T-helper 1 cell treated with Interleukin-12 subunit alpha and Interleukin-12 subunit beta and Interleukin-4 antibody, amounts not matched to agents 30 μg/mL and 1 μg/mL, for 36 hours (primary cell): ENCODE measurements around the gene PTER.

Experiments used
- H3K27ac Mint-ChIP-seq: one replicate; pipeline ENCODE4 v1.8.0; 2021; ENCODE audit warnings: mild to moderate bottlenecking, mixed read lengths
- H3K27me3 Mint-ChIP-seq: one replicate; pipeline ENCODE4 v1.8.0; 2021; ENCODE audit warnings: low read depth, mixed read lengths
- H3K36me3 Mint-ChIP-seq: one replicate; pipeline ENCODE4 v1.8.0; 2021; ENCODE audit warnings: low read depth, mixed read lengths
- H3K4me1 Mint-ChIP-seq: one replicate; pipeline ENCODE4 v1.8.0; 2021; ENCODE audit warnings: low read depth, mixed read lengths
- H3K4me3 Mint-ChIP-seq: one replicate; pipeline ENCODE4 v1.8.0; 2021; ENCODE audit warnings: mild to moderate bottlenecking, moderate library complexity, mixed read lengths
- H3K9me3 Mint-ChIP-seq: one replicate; pipeline ENCODE4 v1.8.0; 2021; ENCODE audit warnings: mixed read lengths

The PTER gene

DNA sequence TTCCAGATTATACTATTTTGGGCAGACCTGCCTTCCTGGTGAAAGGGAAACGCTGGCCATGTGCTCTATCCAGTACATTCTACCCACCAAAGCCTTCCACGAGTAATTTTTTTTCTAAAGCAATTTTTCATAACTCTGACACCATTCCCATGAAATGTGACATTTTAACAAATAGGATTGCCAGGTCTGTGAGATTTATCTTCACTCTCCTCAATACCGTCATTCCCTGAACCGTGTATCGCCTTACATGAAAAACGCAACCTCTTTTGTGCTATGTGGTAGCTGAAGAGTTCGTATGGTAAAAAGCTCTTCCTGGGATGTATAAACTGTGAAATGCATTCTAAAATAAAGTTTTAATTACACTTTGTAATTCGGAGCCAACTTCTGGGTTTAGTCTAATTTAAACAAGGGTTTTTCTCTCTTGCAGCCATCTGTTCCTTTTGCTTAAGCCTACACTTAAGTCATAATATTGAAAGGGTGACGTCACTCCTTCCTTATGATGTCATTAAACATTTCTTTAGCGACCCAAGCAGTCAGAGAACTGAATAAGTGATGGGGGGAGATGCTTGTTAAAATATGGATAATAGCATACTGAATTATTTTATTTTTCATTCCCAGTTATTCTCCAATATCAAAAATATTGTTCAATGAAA lies 57.2 kb downstream of the PTER start:
- Mint-ChIP-seq H3K27me3 (no peaks in the 10 kb centered on the region), H3K4me1 (peaks cover 1% of the 10 kb centered on the region), H3K4me3 (no peak overlapping the region), H3K27ac (no peak overlapping the region), H3K9me3 (no peaks in the 10 kb centered on the region), H3K36me3 (peaks cover 1% of the 10 kb centered on the region)

- Mint-ChIP-seq H3K27me3 (no peaks in the 10 kb centered on the region), H3K4me3 (no peak overlapping the region), H3K27ac (no peak overlapping the region), H3K9me3 (no peaks in the 10 kb centered on the region), H3K36me3 (peaks cover 1% of the 10 kb centered on the region), H3K4me1 (peaks cover 1% of the 10 kb centered on the region)
Observed at GRCh38 chr10:16497911-16498310, 61.1 kb downstream of the PTER start.

DNA sequence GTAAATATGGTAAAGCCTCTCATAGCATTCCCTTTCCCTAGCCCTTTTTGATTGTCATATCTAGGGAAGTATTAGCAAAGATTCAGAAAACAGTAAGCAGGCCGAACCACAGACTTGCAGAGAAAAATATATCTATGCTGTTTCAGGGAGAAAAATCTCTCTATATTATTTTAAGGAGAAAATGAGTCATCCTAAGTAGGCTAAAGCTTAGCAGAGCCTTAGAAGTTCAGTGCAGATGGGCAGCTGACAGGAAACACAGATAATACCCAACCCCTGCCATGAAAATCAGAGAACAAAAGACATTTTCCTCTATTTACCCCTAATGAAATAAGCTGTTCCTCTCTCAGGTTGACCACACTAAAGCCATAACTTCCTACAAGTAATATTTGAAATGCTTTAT lies 68.4 kb downstream of the PTER start:
- no peak overlapping the region for H3K4me3 Mint-ChIP-seq
- no peaks in the 10 kb centered on the region for H3K36me3 Mint-ChIP-seq
- H3K4me1 Mint-ChIP-seq, result no peaks in the 10 kb centered on the region
- no peak overlapping the region for H3K27ac Mint-ChIP-seq
- no peaks in the 10 kb centered on the region for H3K27me3 Mint-ChIP-seq
- no peaks in the 10 kb centered on the region for H3K9me3 Mint-ChIP-seq

DNA sequence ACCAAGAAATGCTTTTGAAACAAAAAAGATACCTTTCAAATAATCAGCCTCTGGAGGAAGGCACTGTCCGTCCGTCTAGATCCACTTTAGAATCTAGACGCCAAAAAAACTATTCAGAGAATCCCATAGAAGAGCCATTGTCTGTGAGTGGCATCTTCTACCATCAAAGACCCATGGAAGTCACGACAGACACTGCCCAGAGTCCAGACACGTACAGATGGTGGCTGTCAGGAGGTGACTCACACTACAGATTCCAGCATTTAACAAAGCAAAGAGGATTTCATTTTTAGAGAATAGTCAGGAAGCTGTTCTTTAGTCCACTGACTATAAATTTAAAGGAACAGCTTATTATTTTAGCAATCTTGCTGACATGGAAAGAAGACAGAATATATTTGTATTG lies 73.2 kb downstream of the PTER start:
- no peaks in the 10 kb centered on the region for H3K9me3 Mint-ChIP-seq
- H3K27me3 Mint-ChIP-seq, result no peaks in the 10 kb centered on the region
- no peak overlapping the region for H3K4me3 Mint-ChIP-seq
- H3K36me3 Mint-ChIP-seq, result no peaks in the 10 kb centered on the region
- peaks cover 4% of the 10 kb centered on the region for H3K4me1 Mint-ChIP-seq
- H3K27ac Mint-ChIP-seq, result no peak overlapping the region

DNA sequence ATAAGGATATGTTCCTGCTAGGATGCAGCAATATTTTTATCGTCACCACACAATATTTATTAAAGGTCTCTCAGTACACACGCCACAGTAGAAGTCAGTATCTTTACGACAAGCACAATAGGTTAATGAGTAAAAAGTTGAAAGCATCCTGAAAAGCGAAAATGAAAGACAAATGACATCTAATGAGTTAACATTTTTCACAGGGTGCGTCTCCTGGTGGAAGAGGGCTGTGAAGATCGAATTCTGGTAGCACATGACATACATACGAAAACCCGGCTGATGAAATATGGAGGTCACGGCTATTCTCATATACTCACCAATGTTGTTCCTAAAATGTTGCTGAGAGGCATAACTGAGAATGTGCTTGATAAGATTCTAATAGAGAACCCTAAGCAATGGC lies 74.0 kb downstream of the PTER start:
- no peak overlapping the region for H3K27ac Mint-ChIP-seq
- no peak overlapping the region for H3K4me3 Mint-ChIP-seq
- no peaks in the 10 kb centered on the region for H3K9me3 Mint-ChIP-seq
- H3K36me3 Mint-ChIP-seq, result no peaks in the 10 kb centered on the region
- H3K27me3 Mint-ChIP-seq, result no peaks in the 10 kb centered on the region
- peaks cover 4% of the 10 kb centered on the region for H3K4me1 Mint-ChIP-seq

- no peaks in the 10 kb centered on the region for H3K9me3 Mint-ChIP-seq
- peaks cover 9% of the 10 kb centered on the region for H3K4me1 Mint-ChIP-seq
- no peaks in the 10 kb centered on the region for H3K36me3 Mint-ChIP-seq
- H3K27ac Mint-ChIP-seq, result no peak overlapping the region
- H3K27me3 Mint-ChIP-seq, result peaks cover 46% of the 10 kb centered on the region
- H3K4me3 Mint-ChIP-seq, result no peak overlapping the region
Observed at GRCh38 chr10:16518822-16519221, 82.0 kb downstream of the PTER start.

DNA sequence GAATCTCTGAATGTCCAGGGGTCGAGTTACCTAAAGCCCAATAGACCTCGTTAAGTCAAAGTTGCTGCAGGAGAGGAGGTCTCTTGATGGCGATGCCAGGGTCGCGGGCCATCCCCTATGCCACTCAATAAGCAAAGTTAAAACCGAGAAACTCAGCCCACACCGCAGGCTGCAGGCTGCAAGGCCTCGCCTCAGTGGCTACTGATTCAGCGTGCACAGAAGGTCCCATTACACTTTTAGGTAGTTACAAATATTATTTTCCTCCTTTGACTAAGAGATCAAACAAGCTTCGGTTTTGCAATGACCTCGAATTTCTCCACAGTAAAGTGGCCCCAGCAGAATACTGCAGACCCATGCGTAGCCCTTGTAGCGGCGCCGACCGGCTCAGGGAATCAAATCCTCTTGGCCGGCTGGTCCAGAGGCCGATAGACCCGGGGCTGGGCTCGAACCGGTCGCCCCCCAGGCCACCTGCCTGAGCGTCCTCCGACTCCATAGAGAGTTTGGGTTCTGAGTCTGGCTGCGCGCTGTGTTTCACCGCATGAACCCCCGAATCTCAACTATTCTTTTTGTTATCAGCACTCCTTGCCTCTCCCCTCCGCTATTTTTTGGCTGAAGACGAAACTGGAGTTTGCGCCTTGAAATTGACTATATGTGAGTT lies 82.6 kb downstream of the PTER start:
- peaks cover 9% of the 10 kb centered on the region for H3K4me1 Mint-ChIP-seq
- H3K36me3 Mint-ChIP-seq, result no peaks in the 10 kb centered on the region
- peak overlapping the region; percentile 68 for H3K4me3 Mint-ChIP-seq
- no peaks in the 10 kb centered on the region for H3K9me3 Mint-ChIP-seq
- H3K27me3 Mint-ChIP-seq, result peaks cover 52% of the 10 kb centered on the region
- no peak overlapping the region for H3K27ac Mint-ChIP-seq

DNA sequence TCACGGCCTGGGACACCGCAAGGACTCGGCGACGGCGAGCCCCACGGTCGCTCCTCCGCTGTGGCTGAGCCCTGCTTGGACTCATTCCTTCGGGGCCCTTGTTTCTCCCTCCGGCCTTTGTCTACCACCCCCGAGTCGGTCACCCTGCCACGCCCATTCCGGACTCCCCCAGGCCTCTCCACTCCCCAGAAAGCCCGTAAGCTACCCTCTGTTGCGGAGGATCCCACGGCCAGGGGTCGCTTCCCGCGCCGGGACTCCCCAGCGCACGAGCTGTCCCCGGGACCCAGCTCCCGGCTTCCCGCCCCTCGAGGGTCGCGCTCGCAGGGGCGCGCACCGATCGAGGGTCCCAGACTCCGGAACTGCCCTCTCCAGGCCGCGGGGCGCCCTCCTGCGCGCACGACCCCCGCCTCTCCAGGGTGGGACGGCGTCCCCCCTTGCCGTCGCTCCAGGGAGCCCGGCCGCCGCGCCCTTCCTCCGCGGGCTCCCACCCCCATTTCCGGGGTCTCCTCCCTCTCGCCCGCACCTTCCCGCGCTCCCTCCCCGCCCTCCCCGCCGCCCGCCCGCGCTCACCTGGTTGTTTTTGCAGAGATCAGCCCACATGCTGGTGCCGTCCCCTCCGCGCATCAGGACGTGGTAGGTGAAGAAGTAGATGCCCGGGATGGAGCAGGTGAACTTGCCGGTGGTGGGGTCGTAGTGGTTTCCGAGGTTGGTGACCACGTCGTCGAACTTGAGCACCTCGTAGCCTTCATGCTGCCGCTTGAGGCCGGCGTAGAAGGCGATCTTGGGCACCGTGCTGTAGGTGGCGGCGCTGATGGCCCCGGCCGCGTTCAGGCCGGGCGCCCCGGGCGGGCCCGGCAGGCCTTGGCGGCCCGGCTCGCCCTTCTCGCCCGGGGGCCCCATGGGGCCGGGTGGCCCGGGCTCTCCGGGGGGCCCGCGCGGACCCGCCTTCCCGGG lies 83.4 kb downstream of the PTER start:
- peak overlapping the region; percentile 68 for H3K4me3 Mint-ChIP-seq
- peaks cover 56% of the 10 kb centered on the region for H3K27me3 Mint-ChIP-seq
- H3K36me3 Mint-ChIP-seq, result no peaks in the 10 kb centered on the region
- no peaks in the 10 kb centered on the region for H3K9me3 Mint-ChIP-seq
- H3K27ac Mint-ChIP-seq, result no peak overlapping the region
- H3K4me1 Mint-ChIP-seq, result peaks cover 9% of the 10 kb centered on the region

GRCh38 chr10:16520900-16521299 lies 84.1 kb downstream of the PTER start:
- no peaks in the 10 kb centered on the region for H3K9me3 Mint-ChIP-seq
- H3K4me1 Mint-ChIP-seq, result peaks cover 9% of the 10 kb centered on the region
- peak overlapping the region; percentile 14 for H3K4me3 Mint-ChIP-seq
- no peak overlapping the region for H3K27ac Mint-ChIP-seq
- no peaks in the 10 kb centered on the region for H3K36me3 Mint-ChIP-seq
- H3K27me3 Mint-ChIP-seq, result peaks cover 56% of the 10 kb centered on the region

GRCh38 chr10:16521311-16522016 lies 84.7 kb downstream of the PTER start, which contains the start of gene C1QL3:
C1QL3 (minus strand) TSS chr10:16521879; CDS start chr10:16521065, 814 bp downstream.
- no peaks in the 10 kb centered on the region for H3K9me3 Mint-ChIP-seq
- H3K27ac Mint-ChIP-seq, result no peak within 1 kb of the TSS
- H3K36me3 Mint-ChIP-seq, result no peaks in the 10 kb centered on the region
- peaks cover 9% of the 10 kb centered on the region for H3K4me1 Mint-ChIP-seq
- peak within 1 kb of the TSS; percentile 82 for H3K4me3 Mint-ChIP-seq
- peaks cover 56% of the 10 kb centered on the region for H3K27me3 Mint-ChIP-seq

- no peaks in the 10 kb centered on the region for H3K36me3 Mint-ChIP-seq
- H3K27ac Mint-ChIP-seq, result no peak overlapping the region
- H3K9me3 Mint-ChIP-seq, result no peaks in the 10 kb centered on the region
- no peak overlapping the region for H3K4me3 Mint-ChIP-seq
- H3K27me3 Mint-ChIP-seq, result peaks cover 33% of the 10 kb centered on the region
- H3K4me1 Mint-ChIP-seq, result no peaks in the 10 kb centered on the region
Observed at GRCh38 chr10:16527452-16527851, 90.6 kb downstream of the PTER start.

- H3K27me3 Mint-ChIP-seq, result peaks cover 10% of the 10 kb centered on the region
- no peaks in the 10 kb centered on the region for H3K36me3 Mint-ChIP-seq
- H3K27ac Mint-ChIP-seq, result no peak overlapping the region
- H3K4me1 Mint-ChIP-seq, result no peaks in the 10 kb centered on the region
- H3K9me3 Mint-ChIP-seq, result no peaks in the 10 kb centered on the region
- no peak overlapping the region for H3K4me3 Mint-ChIP-seq
Observed at GRCh38 chr10:16529853-16530252, 93.0 kb downstream of the PTER start.

DNA sequence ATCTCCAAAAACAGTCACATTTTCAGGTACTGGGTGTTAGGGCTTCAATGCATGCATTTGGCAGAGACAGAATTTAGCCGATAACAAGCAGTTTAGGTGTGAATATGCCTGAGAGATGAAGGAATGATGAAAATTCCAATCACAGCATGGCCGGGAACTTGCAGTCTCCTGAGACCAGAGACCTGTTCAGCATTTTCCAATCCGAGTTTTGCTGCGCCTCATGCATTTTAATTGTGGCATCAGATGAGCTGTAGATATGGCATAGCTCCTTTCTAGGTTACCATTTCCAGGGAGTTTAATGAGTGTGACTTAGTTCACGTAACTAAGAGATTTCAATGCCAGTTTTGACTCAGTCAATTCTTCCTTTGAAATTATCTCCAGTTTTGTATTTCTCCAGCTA lies 99.3 kb downstream of the PTER start:
- Mint-ChIP-seq H3K27me3 (peaks cover 5% of the 10 kb centered on the region), H3K9me3 (no peaks in the 10 kb centered on the region), H3K4me3 (no peak overlapping the region), H3K4me1 (no peaks in the 10 kb centered on the region), H3K27ac (no peak overlapping the region), H3K36me3 (no peaks in the 10 kb centered on the region)

- Mint-ChIP-seq H3K4me3 (no peak overlapping the region), H3K9me3 (no peaks in the 10 kb centered on the region), H3K36me3 (no peaks in the 10 kb centered on the region), H3K27ac (no peak overlapping the region), H3K4me1 (peaks cover 2% of the 10 kb centered on the region), H3K27me3 (peaks cover 4% of the 10 kb centered on the region)
Observed at GRCh38 chr10:16544099-16544498, 107.3 kb downstream of the PTER start.
